ENCODE measurements around the gene COL19A1. TPM values are rescaled to one million over a fixed set of nuclear protein-coding genes. Genes with fewer than 3 reads are reported as not detected.

COL19A1 gene
- total and polyA plus RNA-seq, 2 experiments from 2014 or later: not detected

DNA sequence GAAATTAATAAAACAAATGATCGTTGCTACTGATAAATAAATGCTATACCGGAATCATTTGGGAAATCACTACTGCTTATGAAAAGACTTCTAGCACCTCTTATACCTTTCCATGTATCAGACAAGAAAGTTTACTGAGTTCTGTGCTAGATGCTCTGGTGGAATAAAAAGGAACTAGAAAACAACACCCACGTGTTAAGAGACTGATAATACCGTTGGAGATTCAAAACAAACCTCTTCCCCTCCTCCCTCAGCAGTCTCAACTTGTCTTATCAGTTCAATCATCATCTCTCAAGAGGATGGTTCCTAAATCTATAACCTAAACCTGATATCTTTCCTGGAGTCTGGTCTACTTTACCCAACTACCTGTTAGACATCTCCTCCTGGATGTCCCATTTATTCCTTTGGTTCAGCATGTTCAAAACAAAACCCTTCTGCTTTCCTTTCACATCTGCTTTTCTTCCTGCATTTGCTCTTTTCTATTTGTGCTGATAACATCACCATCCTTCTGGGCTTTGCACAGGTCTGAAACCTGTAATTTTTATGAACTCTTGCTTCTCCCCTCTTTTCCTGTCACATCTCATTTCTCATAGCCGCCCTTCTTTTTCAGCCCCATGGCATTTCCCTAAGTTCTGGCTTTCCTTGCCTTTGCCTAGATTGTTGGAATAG lies 122.2 kb downstream of the COL19A1 start:
- Histone ChIP-seq H3K36me3 (ENCODE audit: insufficient read depth) (no peaks in the 10 kb centered on the region), H3K4me1 (ENCODE audit: insufficient read depth) (no peaks in the 10 kb centered on the region), H2AFZ (no peak overlapping the region; the same call in 1 of the 2 replicates), H3F3A (replicated peaks; ENCODE audit: low read depth) (no peaks in the 10 kb centered on the region), H3K79me2 (replicated peaks; ENCODE audit: insufficient read depth) (no peaks in the 10 kb centered on the region), H3K9me2 (ENCODE audit: insufficient read depth) (no peaks in the 10 kb centered on the region), H4K20me1 (replicated peaks; ENCODE audit: insufficient read depth) (no peaks in the 10 kb centered on the region), H3K4me3 (no peak overlapping the region), H3K4me2 (no peak overlapping the region), H3K27me3 (ENCODE audit: insufficient read depth) (no peaks in the 10 kb centered on the region), H3K27ac (ENCODE audit: low read depth) (no peak overlapping the region)
- no peaks in the 10 kb centered on the region for H3K27me3 Mint-ChIP-seq (ENCODE audit: insufficient read depth, low read depth, poor library complexity)
- H3K9me3 Mint-ChIP-seq: no peaks in the 10 kb centered on the region
- DNase-seq (ENCODE audit: low spot score) (no peak), ATAC-seq (no peak)
- no peak overlapping the region for H3K4me3 Mint-ChIP-seq
- H3K36me3 Mint-ChIP-seq (ENCODE audit: low read depth): no peaks in the 10 kb centered on the region
- TF ChIP-seq JUNB (IDR thresholded peaks at IDR 0.05; ENCODE audit: unreplicated experiment) (no peak), STAT1 (IDR thresholded peaks at IDR 0.05; ENCODE audit: unreplicated experiment) (no peak), ZNF114 (CRISPR knock-in tag; IDR thresholded peaks at IDR 0.05) (no peak), POLR2AphosphoS5 (IDR thresholded peaks at IDR 0.05; ENCODE audit: low read depth) (no peak), NANOG (IDR thresholded peaks at IDR 0.05; ENCODE audit: borderline replicate concordance) (no peak), EZH2 (IDR thresholded peaks at IDR 0.05; ENCODE audit: low read depth, unreplicated experiment) (no peak), CREB1 (CRISPR knock-in tag; IDR thresholded peaks at IDR 0.05; ENCODE audit: low read depth) (no peak), REST (IDR thresholded peaks at IDR 0.05; ENCODE audit: unreplicated experiment) (no peak), EZH2phosphoT487 (IDR thresholded peaks at IDR 0.05; ENCODE audit: unreplicated experiment) (no peak), ZNF331 (CRISPR knock-in tag; IDR thresholded peaks at IDR 0.05; ENCODE audit: low read depth) (no peak)
- TF ChIP-seq, protein P1, sequence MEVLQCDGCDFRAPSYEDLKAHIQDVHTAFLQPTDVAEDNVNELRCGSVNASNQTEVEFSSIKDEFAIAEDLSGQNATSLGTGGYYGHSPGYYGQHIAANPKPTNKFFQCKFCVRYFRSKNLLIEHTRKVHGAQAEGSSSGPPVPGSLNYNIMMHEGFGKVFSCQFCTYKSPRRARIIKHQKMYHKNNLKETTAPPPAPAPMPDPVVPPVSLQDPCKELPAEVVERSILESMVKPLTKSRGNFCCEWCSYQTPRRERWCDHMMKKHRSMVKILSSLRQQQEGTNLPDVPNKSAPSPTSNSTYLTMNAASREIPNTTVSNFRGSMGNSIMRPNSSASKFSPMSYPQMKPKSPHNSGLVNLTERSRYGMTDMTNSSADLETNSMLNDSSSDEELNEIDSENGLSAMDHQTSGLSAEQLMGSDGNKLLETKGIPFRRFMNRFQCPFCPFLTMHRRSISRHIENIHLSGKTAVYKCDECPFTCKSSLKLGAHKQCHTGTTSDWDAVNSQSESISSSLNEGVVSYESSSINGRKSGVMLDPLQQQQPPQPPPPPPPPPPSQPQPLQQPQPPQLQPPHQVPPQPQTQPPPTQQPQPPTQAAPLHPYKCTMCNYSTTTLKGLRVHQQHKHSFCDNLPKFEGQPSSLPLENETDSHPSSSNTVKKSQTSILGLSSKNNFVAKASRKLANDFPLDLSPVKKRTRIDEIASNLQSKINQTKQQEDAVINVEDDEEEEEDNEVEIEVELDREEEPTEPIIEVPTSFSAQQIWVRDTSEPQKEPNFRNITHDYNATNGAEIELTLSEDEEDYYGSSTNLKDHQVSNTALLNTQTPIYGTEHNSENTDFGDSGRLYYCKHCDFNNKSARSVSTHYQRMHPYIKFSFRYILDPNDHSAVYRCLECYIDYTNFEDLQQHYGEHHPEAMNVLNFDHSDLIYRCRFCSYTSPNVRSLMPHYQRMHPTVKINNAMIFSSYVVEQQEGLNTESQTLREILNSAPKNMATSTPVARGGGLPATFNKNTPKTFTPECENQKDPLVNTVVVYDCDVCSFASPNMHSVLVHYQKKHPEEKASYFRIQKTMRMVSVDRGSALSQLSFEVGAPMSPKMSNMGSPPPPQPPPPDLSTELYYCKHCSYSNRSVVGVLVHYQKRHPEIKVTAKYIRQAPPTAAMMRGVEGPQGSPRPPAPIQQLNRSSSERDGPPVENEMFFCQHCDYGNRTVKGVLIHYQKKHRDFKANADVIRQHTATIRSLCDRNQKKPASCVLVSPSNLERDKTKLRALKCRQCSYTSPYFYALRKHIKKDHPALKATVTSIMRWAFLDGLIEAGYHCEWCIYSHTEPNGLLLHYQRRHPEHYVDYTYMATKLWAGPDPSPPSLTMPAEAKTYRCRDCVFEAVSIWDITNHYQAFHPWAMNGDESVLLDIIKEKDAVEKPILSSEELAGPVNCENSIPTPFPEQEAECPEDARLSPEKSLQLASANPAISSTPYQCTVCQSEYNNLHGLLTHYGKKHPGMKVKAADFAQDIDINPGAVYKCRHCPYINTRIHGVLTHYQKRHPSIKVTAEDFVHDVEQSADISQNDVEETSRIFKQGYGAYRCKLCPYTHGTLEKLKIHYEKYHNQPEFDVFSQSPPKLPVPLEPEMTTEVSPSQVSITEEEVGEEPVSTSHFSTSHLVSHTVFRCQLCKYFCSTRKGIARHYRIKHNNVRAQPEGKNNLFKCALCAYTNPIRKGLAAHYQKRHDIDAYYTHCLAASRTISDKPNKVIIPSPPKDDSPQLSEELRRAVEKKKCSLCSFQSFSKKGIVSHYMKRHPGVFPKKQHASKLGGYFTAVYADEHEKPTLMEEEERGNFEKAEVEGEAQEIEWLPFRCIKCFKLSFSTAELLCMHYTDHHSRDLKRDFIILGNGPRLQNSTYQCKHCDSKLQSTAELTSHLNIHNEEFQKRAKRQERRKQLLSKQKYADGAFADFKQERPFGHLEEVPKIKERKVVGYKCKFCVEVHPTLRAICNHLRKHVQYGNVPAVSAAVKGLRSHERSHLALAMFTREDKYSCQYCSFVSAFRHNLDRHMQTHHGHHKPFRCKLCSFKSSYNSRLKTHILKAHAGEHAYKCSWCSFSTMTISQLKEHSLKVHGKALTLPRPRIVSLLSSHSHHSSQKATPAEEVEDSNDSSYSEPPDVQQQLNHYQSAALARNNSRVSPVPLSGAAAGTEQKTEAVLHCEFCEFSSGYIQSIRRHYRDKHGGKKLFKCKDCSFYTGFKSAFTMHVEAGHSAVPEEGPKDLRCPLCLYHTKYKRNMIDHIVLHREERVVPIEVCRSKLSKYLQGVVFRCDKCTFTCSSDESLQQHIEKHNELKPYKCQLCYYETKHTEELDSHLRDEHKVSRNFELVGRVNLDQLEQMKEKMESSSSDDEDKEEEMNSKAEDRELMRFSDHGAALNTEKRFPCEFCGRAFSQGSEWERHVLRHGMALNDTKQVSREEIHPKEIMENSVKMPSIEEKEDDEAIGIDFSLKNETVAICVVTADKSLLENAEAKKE (CRISPR knock-in tag; IDR thresholded peaks at IDR 0.05): no peak
- TF ChIP-seq, protein P2, sequence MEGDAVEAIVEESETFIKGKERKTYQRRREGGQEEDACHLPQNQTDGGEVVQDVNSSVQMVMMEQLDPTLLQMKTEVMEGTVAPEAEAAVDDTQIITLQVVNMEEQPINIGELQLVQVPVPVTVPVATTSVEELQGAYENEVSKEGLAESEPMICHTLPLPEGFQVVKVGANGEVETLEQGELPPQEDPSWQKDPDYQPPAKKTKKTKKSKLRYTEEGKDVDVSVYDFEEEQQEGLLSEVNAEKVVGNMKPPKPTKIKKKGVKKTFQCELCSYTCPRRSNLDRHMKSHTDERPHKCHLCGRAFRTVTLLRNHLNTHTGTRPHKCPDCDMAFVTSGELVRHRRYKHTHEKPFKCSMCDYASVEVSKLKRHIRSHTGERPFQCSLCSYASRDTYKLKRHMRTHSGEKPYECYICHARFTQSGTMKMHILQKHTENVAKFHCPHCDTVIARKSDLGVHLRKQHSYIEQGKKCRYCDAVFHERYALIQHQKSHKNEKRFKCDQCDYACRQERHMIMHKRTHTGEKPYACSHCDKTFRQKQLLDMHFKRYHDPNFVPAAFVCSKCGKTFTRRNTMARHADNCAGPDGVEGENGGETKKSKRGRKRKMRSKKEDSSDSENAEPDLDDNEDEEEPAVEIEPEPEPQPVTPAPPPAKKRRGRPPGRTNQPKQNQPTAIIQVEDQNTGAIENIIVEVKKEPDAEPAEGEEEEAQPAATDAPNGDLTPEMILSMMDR (conservative IDR thresholded peaks at IDR 0.05; ENCODE audit: low read depth in 2 of 2): no peak
- TF ChIP-seq, protein P3, sequence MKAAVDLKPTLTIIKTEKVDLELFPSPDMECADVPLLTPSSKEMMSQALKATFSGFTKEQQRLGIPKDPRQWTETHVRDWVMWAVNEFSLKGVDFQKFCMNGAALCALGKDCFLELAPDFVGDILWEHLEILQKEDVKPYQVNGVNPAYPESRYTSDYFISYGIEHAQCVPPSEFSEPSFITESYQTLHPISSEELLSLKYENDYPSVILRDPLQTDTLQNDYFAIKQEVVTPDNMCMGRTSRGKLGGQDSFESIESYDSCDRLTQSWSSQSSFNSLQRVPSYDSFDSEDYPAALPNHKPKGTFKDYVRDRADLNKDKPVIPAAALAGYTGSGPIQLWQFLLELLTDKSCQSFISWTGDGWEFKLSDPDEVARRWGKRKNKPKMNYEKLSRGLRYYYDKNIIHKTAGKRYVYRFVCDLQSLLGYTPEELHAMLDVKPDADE (IDR thresholded peaks at IDR 0.05): no peak
- no peak overlapping the region for H3K27ac Mint-ChIP-seq
- peaks cover 3% of the 10 kb centered on the region for H3K4me1 Mint-ChIP-seq

Data from GM23338 (cell line).